GM23338 (cell line): ENCODE results near the gene LTBP2. TPM values are rescaled to one million over a fixed set of nuclear protein-coding genes. Genes with fewer than 3 reads are reported as not detected.

ENCODE experiments used
- ATAC-seq: fragments of 200-7000 bp; cut with Tn5 transposase; 3 replicates; pipeline ENCODE4 v1.9.1; 2020
- DNase-seq: peaks from one replicate; pipeline ENCODE4 v3.0.0-alpha.2; 2015; ENCODE audit warnings: low spot score
- H2AFZ ChIP-seq: fragments of 200-600 bp; sonication (generic); 2 replicates; pipeline ENCODE4 v1.8.0; 2016; ENCODE audit warnings: antibody characterized with exemption, mild to moderate bottlenecking, moderate library complexity
- H3F3A ChIP-seq: fragments of 200-600 bp; sonication (generic); replicated peaks from 2 replicates; pipeline ENCODE4 v1.8.0; 2017; ENCODE audit warnings: antibody characterized with exemption, mixed run types, low read depth
- H3K27ac ChIP-seq: fragments of 200-600 bp; sonication (generic); 2 replicates; pipeline ENCODE4 v1.6.1; 2016; ENCODE audit warnings: low read depth
- H3K27me3 ChIP-seq: fragments of 200-600 bp; sonication (generic); 2 replicates; pipeline ENCODE4 v1.8.0; 2016; ENCODE audit warnings: mild to moderate bottlenecking, mixed run types, moderate library complexity; ENCODE audit not compliant: insufficient read depth
- H3K36me3 ChIP-seq: fragments of 200-600 bp; sonication (generic); 2 replicates; pipeline ENCODE4 v1.8.0; 2016; ENCODE audit warnings: mild to moderate bottlenecking; ENCODE audit not compliant: insufficient read depth
- H3K4me1 ChIP-seq: fragments of 200-600 bp; sonication (generic); 2 replicates; pipeline ENCODE4 v1.8.0; 2016; ENCODE audit warnings: mild to moderate bottlenecking, moderate library complexity; ENCODE audit not compliant: insufficient read depth
- H3K4me2 ChIP-seq: fragments of 200-600 bp; sonication (generic); 2 replicates; pipeline ENCODE4 v1.7.1; 2017; ENCODE audit warnings: mixed run types
- H3K4me3 ChIP-seq: fragments of 200-600 bp; sonication (generic); 2 replicates; pipeline ENCODE4 v1.6.1; 2016; ENCODE audit warnings: mixed run types
- H3K79me2 ChIP-seq: fragments of 200-600 bp; sonication (generic); replicated peaks from 2 replicates; pipeline ENCODE4 v1.8.0; 2017; ENCODE audit warnings: mild to moderate bottlenecking; ENCODE audit not compliant: insufficient read depth
- H3K9me2 ChIP-seq: fragments of 200-600 bp; sonication (generic); 2 replicates; pipeline ENCODE4 v1.8.0; 2017; ENCODE audit not compliant: insufficient read depth
- H4K20me1 ChIP-seq: fragments of 200-600 bp; sonication (generic); replicated peaks from 2 replicates; pipeline ENCODE4 v1.8.0; 2017; ENCODE audit warnings: mild to moderate bottlenecking; ENCODE audit not compliant: insufficient read depth
- H3K27ac Mint-ChIP-seq: 2 replicates; pipeline ENCODE4 v1.8.0; 2020; ENCODE audit warnings: inconsistent platforms, mild to moderate bottlenecking, moderate library complexity, mixed read lengths
- H3K27me3 Mint-ChIP-seq: 3 replicates; pipeline ENCODE4 v1.8.0; 2022; ENCODE audit warnings: low read depth, mild to moderate bottlenecking, moderate library complexity, mixed read lengths, inconsistent platforms; ENCODE audit not compliant: insufficient read depth, poor library complexity
- H3K36me3 Mint-ChIP-seq: 3 replicates; pipeline ENCODE4 v1.8.0; 2021; ENCODE audit warnings: low read depth, mild to moderate bottlenecking, inconsistent platforms, moderate library complexity, mixed read lengths
- H3K4me1 Mint-ChIP-seq: 3 replicates; pipeline ENCODE4 v1.8.0; 2020; ENCODE audit warnings: mild to moderate bottlenecking, inconsistent platforms, mixed read lengths
- H3K4me3 Mint-ChIP-seq: 3 replicates; pipeline ENCODE4 v1.8.0; 2021; ENCODE audit warnings: moderate library complexity, mild to moderate bottlenecking, inconsistent platforms, mixed read lengths
- H3K9me3 Mint-ChIP-seq: 3 replicates; pipeline ENCODE4 v1.8.0; 2020; ENCODE audit warnings: moderate library complexity, mild to moderate bottlenecking, inconsistent platforms, mixed read lengths
- CTCF ChIP-seq, 2 experiments: fragments of 200-600 bp in 1 of 2; sonication (generic) in 1 of 2; conservative IDR thresholded peaks; 2 replicates each; pipeline versions ENCODE4 v1.5.1 to v1.6.1; 2016 to 2017; ENCODE audit warnings: antibody characterized with exemption in 2 of 2, low read depth in 2 of 2, mild to moderate bottlenecking in 2 of 2, moderate library complexity in 1 of 2
- EZH2 ChIP-seq: fragments of 200-600 bp; sonication (generic); IDR thresholded peaks from one replicate; pipeline ENCODE4 v1.8.0; 2017; ENCODE audit warnings: antibody characterized with exemption, mild to moderate bottlenecking, low read depth; ENCODE audit not compliant: unreplicated experiment
- EZH2phosphoT487 ChIP-seq: fragments of 200-600 bp; sonication (generic); IDR thresholded peaks from one replicate; pipeline ENCODE4 v1.8.1; 2018; ENCODE audit warnings: antibody characterized with exemption; ENCODE audit not compliant: unreplicated experiment
- JUNB ChIP-seq: IDR thresholded peaks from one replicate; pipeline ENCODE4 v1.6.1; 2016; ENCODE audit warnings: antibody characterized with exemption; ENCODE audit not compliant: unreplicated experiment
- NANOG ChIP-seq: IDR thresholded peaks from 2 replicates; pipeline ENCODE4 v1.6.1; 2016; ENCODE audit warnings: antibody characterized with exemption, borderline replicate concordance
- REST ChIP-seq: IDR thresholded peaks from one replicate; pipeline ENCODE4 v1.6.1; 2018; ENCODE audit warnings: antibody characterized with exemption; ENCODE audit not compliant: unreplicated experiment
- ZNF114 ChIP-seq: fragments of 250-450 bp; sonication (Bioruptor Pico); IDR thresholded peaks from 2 replicates; pipeline ENCODE4 v1.5.0; 2020; ENCODE audit warnings: mild to moderate bottlenecking, moderate library complexity
- ZNF331 ChIP-seq: fragments of 250-450 bp; sonication (Bioruptor Pico); IDR thresholded peaks from 2 replicates; pipeline ENCODE4 v1.5.0; 2020; ENCODE audit warnings: low read depth, mild to moderate bottlenecking, moderate library complexity
- polyA plus RNA-seq: library from polyadenylated mRNA; unstranded; fragments of >200 nt; fragmentation: Nextera tagmentation; extraction: Ambion mirVana; gene quantifications from 2 replicates; pipeline ENCODE4 v1.2.1, GENCODE V29; 2016
- total RNA-seq: library from RNA; depleted of rRNA; stranded (reverse); fragments of >200 nt; shearing (Covaris generic); gene quantifications from 2 replicates; pipeline ENCODE4 v1.2.3, GENCODE V29; 2014

LTBP2 gene
- total and polyA plus RNA-seq, 2 experiments from 2014 or later = 0.27 to 0.49 TPM

GRCh38 chr14:74604911-74605310, 7.1 kb downstream of the LTBP2 start:
- Mint-ChIP-seq H3K36me3 (peaks cover under 1% of the 10 kb centered on the region; the same call in 1 of the 3 replicates), H3K4me1 (peaks cover 5% of the 10 kb centered on the region; the same call in 2 of the 3 replicates), H3K27me3 (peaks cover 13% of the 10 kb centered on the region), H3K27ac (no peak overlapping the region), H3K9me3 (no peaks in the 10 kb centered on the region; the same call in 2 of the 3 replicates), H3K4me3 (no peak overlapping the region)
- Histone ChIP-seq H3K9me2 (no peaks in the 10 kb centered on the region), H3K4me3 (no peak overlapping the region), H3K79me2 (no peaks in the 10 kb centered on the region), H3K27me3 (peaks cover 10% of the 10 kb centered on the region), H2AFZ (no peak overlapping the region), H3K27ac (no peak overlapping the region), H3K36me3 (no peaks in the 10 kb centered on the region), H3K4me1 (no peaks in the 10 kb centered on the region), H3F3A (no peaks in the 10 kb centered on the region; the same call in 1 of the 2 replicates), H4K20me1 (no peaks in the 10 kb centered on the region), H3K4me2 (no peak overlapping the region)
- no peak for DNase-seq
- TF ChIP-seq REST = no peak
- no peak for TF ChIP-seq CTCF (conservative IDR thresholded peaks at IDR 0.05; ENCODE audit: low read depth in 2 of 2)
- no peak for ATAC-seq

- no peak overlapping the region for H3K4me3 ChIP-seq
- H3K4me1 ChIP-seq = no peaks in the 10 kb centered on the region
- H3F3A ChIP-seq = no peaks in the 10 kb centered on the region
- H3K36me3 ChIP-seq = no peaks in the 10 kb centered on the region
- DNase-seq (no peak), ATAC-seq (no peak)
- H4K20me1 ChIP-seq = no peaks in the 10 kb centered on the region
- no peak overlapping the region for H3K27ac ChIP-seq
- no peak overlapping the region for H3K27ac Mint-ChIP-seq
- no peak overlapping the region for H3K4me3 Mint-ChIP-seq
- peaks cover 6% of the 10 kb centered on the region for H3K27me3 Mint-ChIP-seq
- H3K36me3 Mint-ChIP-seq = no peaks in the 10 kb centered on the region
- peaks cover 3% of the 10 kb centered on the region; the same call in 2 of the 3 replicates for H3K4me1 Mint-ChIP-seq
- H2AFZ ChIP-seq = no peak overlapping the region
- no peaks in the 10 kb centered on the region; the same call in 2 of the 3 replicates for H3K9me3 Mint-ChIP-seq
- H3K4me2 ChIP-seq = no peak overlapping the region
- no peaks in the 10 kb centered on the region for H3K79me2 ChIP-seq
- H3K9me2 ChIP-seq = no peaks in the 10 kb centered on the region
- H3K27me3 ChIP-seq = peaks cover 2% of the 10 kb centered on the region
- no peak for TF ChIP-seq REST
- no peak for TF ChIP-seq EZH2phosphoT487
- no peak for TF ChIP-seq NANOG
- no peak for TF ChIP-seq JUNB
- no peak for TF ChIP-seq ZNF331
- TF ChIP-seq ZNF114 (CRISPR knock-in tag) = no peak
- TF ChIP-seq EZH2 = no peak
These were observed 7.9 kb downstream of the LTBP2 start for GRCh38 chr14:74604157-74604556.
